Astrocyte of the spinal cord (primary cell): ENCODE data around the gene ZNF346.
"Not testable (repeated sequence)": the region's sequence is repeated elsewhere in the genome, so short reads cannot be mapped to it uniquely, and the experiment has no call there.

Experiments used
- DNase-seq: peaks from one replicate; pipeline ENCODE4 v3.0.0; 2011; ENCODE audit warnings: low read depth, low spot score
- H3K4me3 ChIP-seq: 2 replicates; pipeline ENCODE4 v1.5.1; 2011; ENCODE audit warnings: low read depth, mild to moderate bottlenecking, low read length, moderate library complexity
- CTCF ChIP-seq: IDR thresholded peaks from 2 replicates; pipeline ENCODE4 v1.5.1; 2012; ENCODE audit warnings: low read depth, mild to moderate bottlenecking, low read length, inconsistent platforms
- in situ Hi-C: cut with HindIII; loops from 2 replicates; pipeline ENCODE4 v1.10.0; 2017; ENCODE audit warnings: low sequenced_read_pairs

Gene ZNF346

GRCh38 chr5:176987583-176987982 is 34.9 kb upstream of the ZNF346 start:
- TF ChIP-seq CTCF, result no peak
- in situ Hi-C loops, result no loop called here
- no peak for DNase-seq
- H3K4me3 ChIP-seq, result no peak overlapping the region

GRCh38 chr5:176993081-176993480 is 29.4 kb upstream of the ZNF346 start:
- in situ Hi-C loops, DNase-seq, H3K4me3 ChIP-seq: not testable (repeated sequence)

- in situ Hi-C loops, result no loop called here
- H3K4me3 ChIP-seq, result no peak overlapping the region
- peak; percentile 50 for DNase-seq
- TF ChIP-seq CTCF, result no peak
Observed at GRCh38 chr5:176994460-176995121, 27.9 kb upstream of the ZNF346 start.

GRCh38 chr5:176995122-176995490 is 27.4 kb upstream of the ZNF346 start:
- no peak overlapping the region for H3K4me3 ChIP-seq
- in situ Hi-C loops, result no loop called here
- DNase-seq, result no peak
- TF ChIP-seq CTCF, result no peak

- in situ Hi-C loops, result no loop called here
- TF ChIP-seq CTCF, result no peak
- DNase-seq, result peak; percentile 68
- H3K4me3 ChIP-seq, result no peak overlapping the region
Observed at GRCh38 chr5:176995896-176996767, 26.4 kb upstream of the ZNF346 start.

GRCh38 chr5:176996780-176997179 is 25.7 kb upstream of the ZNF346 start:
- no peak overlapping the region for H3K4me3 ChIP-seq
- no peak for TF ChIP-seq CTCF
- in situ Hi-C loops, result no loop called here
- DNase-seq, result no peak

GRCh38 chr5:176998828-176999227 is 23.7 kb upstream of the ZNF346 start:
- in situ Hi-C loops, result no loop called here
- TF ChIP-seq CTCF, result no peak
- no peak overlapping the region for H3K4me3 ChIP-seq
- no peak for DNase-seq

- DNase-seq, H3K4me3 ChIP-seq, in situ Hi-C loops: not testable (repeated sequence)
Observed at GRCh38 chr5:176999526-176999925, 23.0 kb upstream of the ZNF346 start.
